OCI-M1 (cell line): Measurements from ENCODE around the gene ITIH2.
A peak's percentile ranks its signal among the peaks of the same experiment; 100 is the strongest.

ENCODE experiments used
- DNase-seq: peaks from one replicate; lab custom pipeline; 2025; lab: John Stamatoyannopoulos, UW

ITIH2 gene

GRCh38 chr10:7794251-7795026, 91.3 kb downstream of the ITIH2 start:
- DNase-seq = no peak

DNA sequence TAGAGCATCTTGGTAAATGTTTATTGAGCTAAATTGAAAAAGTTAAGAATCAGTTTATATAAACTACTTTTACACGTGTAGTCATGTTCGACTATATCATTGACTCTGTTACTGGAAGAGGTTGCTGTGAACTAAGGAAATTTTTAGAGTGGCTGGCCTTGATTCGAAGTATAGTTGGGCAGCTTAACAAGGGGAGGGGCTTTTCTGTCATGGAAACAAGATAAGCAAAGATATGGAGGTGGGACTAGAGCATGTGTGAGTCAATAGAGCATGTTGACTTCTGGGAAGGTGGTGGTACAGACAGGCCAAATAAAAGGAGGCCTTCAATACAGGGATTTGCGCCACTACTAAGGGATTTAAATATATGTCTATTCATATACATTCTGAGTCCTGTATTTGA, 92.5 kb downstream of the ITIH2 start:
- peak; percentile 73 for DNase-seq

DNA sequence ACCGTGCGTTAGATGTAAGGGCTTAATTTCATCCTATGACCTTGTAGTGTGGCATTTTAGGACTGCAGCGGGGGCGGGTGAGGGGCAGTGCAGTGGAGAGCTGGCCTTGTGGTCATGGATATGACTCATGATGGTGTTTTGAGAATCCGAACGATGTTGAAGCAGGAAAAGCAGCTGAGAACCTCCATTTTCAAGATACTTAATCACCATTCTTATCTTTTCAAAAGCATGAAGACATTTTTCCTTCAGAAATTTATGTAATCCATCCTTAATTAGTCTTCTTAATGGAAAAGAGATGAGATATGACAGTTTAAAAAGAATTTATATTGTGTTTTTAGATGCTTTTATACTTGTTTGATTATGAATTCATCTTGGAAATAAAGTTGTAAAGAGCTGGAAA, 94.5 kb downstream of the ITIH2 start:
- DNase-seq = peak; percentile 63
